Stimulated activated CD8-positive, alpha-beta memory T cell treated with anti-CD3 and anti-CD28 coated beads, Interleukin-7, amount 100 ng/mL, for 4 hours (primary cell): ENCODE measurements around the gene SLC1A6.
"Not testable (repeated sequence)": the region's sequence is repeated elsewhere in the genome, so short reads cannot be mapped to it uniquely, and the experiment has no call there.

Experiments
- DNase-seq, 2 donors: peaks; one replicate each; pipeline ENCODE4 v3.0.0-alpha.2; 2020; ENCODE audit warnings: low read depth in 2 of 2

Gene SLC1A6

GRCh38 chr19:14957464-14957863, 22.2 kb downstream of the SLC1A6 start:
- DNase-seq, result no peak

- no peak for DNase-seq
Measured at GRCh38 chr19:14954071-14954655, 25.5 kb downstream of the SLC1A6 start.

DNA sequence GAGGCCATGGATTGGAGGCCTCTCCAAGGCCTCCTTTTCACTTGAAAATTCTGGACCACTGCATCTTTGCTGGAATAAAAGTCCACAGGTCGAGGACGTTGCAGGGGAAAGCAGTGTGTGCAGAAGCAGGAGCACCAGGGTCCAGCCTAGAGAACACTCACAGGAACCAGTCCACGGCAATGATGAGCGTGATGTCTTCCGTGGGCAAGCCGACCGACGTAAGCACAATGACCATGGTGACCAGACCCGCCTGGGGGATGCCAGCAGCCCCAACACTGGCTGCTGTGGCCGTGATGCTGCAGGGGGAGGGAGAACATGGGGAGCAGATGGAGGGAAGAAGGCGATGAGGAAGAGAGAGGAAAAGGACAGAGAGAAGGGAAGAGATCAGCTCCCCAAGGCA, 26.9 kb downstream of the SLC1A6 start:
- no peak for DNase-seq

DNA sequence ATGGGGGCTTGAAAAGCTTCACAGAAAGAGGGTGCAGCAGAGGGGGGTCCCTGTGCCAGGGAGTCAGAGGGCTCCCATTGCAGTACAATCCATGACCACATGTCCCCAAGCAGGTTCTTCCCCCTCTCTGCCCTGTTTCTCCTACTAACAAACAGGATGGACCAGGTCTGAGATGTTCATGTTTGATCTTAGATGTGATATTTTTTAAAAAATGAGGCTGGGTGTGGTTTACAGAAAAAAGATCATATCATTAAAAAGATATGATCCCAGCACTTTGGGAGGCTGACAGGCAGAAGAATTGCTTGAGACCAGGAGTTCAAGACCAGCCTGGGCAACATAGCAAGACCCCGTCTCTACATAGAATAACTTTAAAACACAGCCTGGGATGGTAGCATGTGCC, 29.2 kb downstream of the SLC1A6 start:
- DNase-seq, result no peak

DNA sequence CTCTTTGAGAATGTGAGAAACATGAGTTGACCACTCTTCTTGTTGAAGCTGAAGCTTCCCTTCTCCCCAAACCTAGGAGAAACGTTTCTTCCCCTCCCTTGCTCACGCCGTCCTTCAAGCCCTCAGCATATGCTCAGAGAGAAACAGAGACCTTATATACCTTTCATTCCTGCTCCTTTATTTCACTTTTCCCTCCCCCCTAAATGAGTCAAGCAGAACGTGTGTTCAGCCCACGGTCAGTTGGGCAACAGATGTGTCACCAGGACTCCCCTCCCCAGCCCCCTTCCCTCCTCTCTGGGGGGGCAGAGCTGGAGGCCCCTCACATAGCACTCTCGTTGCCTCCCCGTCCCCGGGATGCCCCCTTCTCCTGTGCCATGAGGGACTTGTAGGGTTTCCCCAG, 29.8 kb downstream of the SLC1A6 start:
- no peak for DNase-seq

DNA sequence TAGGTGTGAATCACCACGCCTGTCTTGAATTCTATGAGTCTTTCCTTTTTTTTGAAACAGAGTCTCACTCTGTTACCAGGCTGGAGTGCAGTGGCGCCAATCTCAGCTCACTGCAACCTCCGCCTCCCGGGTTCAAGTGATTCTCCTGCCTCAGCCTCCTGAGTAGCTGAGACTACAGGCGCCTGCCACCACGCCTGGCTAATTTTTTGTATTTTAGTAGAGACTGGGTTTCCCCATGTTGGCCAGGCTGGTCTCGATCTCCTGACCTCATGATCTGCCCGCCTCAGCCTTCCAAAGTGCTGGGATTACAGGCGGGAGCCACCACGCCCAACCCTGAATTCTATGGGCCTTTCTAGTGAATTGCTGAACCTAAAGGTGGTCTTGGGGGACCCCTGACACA, 30.3 kb downstream of the SLC1A6 start:
- not testable (repeated sequence) for DNase-seq

GRCh38 chr19:14944456-14944855, 35.2 kb downstream of the SLC1A6 start:
- no peak for DNase-seq

GRCh38 chr19:14943601-14944000, 36.1 kb downstream of the SLC1A6 start:
- DNase-seq, result no peak

- DNase-seq, result no peak
Measured at GRCh38 chr19:14941189-14941588, 38.5 kb downstream of the SLC1A6 start, which contains the start of gene OR7C2. OR7C2 (plus strand) TSS chr19:14941489; CDS start chr19:14941489, 0 bp downstream.

GRCh38 chr19:14940266-14940665, 39.4 kb downstream of the SLC1A6 start:
- no peak for DNase-seq

DNA sequence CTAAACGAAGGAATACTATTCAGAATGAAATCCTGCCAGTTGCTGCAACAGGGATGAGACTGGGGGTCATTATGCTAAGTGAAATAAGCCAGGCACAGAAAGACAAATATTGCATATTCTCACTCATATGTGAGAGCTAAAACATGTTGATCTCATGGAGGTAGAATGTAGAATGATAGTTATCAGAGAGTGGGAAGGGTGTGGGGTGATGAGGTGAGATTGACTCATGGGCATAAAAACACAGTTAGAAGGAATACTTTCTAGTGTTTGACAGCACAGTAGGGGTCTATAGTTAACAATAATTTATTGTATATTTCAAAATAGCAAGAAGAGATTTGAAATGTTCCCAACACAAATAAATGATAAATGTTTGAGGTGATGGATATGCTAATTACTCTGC, 46.2 kb downstream of the SLC1A6 start:
- no peak for DNase-seq

DNA sequence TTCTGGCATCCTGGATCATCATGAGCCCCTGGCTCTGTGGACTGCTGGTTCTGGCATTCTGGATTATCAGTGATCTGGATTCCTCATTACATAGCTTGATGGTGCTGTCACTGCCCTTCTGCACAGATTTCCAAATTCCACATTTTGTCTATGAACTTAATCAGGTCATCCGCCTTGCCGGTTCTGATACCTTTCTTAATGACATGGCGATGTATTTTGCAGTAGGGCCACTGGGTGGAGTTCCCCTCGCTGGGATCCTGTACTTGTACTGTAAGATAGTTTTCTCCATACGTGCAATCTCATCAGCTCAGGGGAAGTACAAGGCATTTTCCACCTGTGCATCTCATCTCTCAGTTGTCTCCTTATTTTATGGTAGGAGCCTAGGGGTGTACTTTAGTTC, 62.8 kb downstream of the SLC1A6 start:
- DNase-seq, result no peak

DNA sequence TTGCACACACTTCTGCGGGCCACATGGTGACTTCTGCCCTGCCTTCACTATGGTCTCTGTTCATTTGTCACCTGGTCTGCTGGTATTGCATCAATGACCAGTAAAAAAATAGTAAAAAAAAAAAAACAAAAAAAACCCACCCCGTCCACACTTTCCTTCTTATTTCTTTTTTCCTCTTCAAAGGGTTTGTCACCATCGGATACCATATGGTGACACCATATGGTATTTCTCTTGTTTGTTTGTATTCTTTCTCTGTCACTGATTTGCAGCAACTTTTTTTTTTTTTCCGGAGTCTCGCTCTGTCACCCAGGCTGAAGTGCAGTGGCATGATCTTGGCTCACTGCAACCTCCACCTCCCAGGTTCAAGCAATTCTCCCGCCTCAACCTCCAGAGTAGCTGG, 64.5 kb downstream of the SLC1A6 start:
- DNase-seq, result no peak

- no peak for DNase-seq
Measured at GRCh38 chr19:14906711-14907110, 73.0 kb downstream of the SLC1A6 start.

DNA sequence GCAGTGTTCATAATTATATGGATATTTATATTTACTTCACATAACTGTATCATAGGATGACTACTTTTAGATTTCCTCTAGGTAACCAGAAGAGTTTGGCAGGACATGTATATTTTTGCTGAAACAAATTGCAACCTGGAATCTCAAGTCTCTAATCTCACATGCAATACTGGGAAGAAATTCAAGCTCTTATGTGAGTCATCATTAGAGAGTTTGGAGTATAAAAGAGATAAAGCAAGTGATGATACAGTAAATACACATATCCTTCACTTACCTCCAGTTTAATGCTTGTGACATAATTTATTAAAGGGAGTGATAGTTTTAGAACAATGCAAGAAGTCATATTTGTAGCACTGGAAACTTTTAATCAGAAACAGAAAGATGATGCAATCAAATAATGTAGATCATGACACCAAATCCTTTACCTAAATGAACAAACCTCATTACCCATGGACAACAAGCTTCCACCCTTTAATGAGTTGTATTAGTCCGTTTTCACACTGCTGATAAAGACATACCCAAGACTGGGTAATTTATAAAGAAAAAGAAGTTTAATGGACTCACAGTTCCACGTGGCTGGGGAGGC, 77.9 kb downstream of the SLC1A6 start:
- no peak for DNase-seq
